NCI-H345 (cell line): Measurements from ENCODE around the gene GPR157.
"Not testable (repeated sequence)": the region's sequence is repeated elsewhere in the genome, so short reads cannot be mapped to it uniquely, and the experiment has no call there.

Experiments
- DNase-seq: peaks from one replicate; lab custom pipeline; 2025; lab: John Stamatoyannopoulos, UW

Gene GPR157

GRCh38 chr1:9118186-9118585, 10.7 kb downstream of the GPR157 start:
- no peak for DNase-seq

DNA sequence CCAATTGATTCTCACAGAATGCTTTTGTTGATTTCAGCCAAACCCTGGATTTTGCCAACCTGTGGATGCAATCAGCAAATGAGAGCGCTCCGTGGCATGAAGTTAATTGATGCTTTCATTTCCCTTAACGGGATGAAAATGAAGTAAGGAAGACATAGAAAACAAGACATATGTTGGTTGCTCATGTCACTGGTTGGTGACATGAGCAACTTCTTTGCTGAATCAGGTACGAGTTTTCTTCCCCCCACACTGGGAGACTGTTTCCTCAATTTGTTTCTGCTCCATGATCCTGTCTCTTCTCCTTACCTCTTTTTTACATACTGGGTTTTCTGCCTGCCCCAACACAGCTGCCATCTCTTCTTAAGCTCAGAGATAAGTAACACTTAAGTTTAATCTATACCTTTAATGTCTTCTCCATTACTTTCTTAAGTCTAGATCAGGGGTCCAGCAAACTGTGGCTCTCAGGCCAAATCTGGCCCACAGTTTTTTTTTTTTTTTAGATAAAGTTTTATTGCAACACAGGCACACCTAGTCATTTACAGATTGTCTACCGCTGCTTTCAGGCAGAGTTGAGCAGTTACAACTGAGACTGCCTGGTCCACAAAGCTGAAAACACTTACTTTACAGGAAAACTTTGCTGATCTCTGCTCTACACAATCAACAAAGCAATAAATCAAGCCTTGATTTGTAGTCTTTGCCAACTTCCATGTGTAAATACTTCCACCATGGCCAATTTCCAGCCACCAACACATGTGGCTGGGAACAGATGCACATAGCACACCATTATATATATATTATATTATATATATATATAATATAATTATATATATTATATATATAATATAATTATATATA, 13.3 kb downstream of the GPR157 start:
- DNase-seq: peak; percentile 8

GRCh38 chr1:9112961-9113880, 15.7 kb downstream of the GPR157 start:
- peak; percentile 64 for DNase-seq

- no peak for DNase-seq
These were observed 16.9 kb downstream of the GPR157 start for GRCh38 chr1:9111957-9112356.

- DNase-seq: no peak
These were observed 17.6 kb downstream of the GPR157 start for GRCh38 chr1:9111357-9111691.

- DNase-seq: peak; percentile 68
These were observed 18.1 kb downstream of the GPR157 start for GRCh38 chr1:9110669-9111356.

GRCh38 chr1:9108056-9108665, 20.7 kb downstream of the GPR157 start:
- no peak for DNase-seq

- DNase-seq: no peak
These were observed 21.8 kb downstream of the GPR157 start for GRCh38 chr1:9107136-9107535.

GRCh38 chr1:9106286-9106685, 22.6 kb downstream of the GPR157 start:
- no peak for DNase-seq

GRCh38 chr1:9105336-9105867, 23.5 kb downstream of the GPR157 start:
- DNase-seq: no peak

- peak; percentile 64 for DNase-seq
These were observed 27.3 kb downstream of the GPR157 start for GRCh38 chr1:9101510-9102146.

- no peak for DNase-seq
These were observed 28.3 kb downstream of the GPR157 start for GRCh38 chr1:9100471-9101043.

- no peak for DNase-seq
These were observed 29.3 kb downstream of the GPR157 start for GRCh38 chr1:9099555-9099954.

- DNase-seq: no peak
These were observed 30.8 kb downstream of the GPR157 start for GRCh38 chr1:9097947-9098705.

DNA sequence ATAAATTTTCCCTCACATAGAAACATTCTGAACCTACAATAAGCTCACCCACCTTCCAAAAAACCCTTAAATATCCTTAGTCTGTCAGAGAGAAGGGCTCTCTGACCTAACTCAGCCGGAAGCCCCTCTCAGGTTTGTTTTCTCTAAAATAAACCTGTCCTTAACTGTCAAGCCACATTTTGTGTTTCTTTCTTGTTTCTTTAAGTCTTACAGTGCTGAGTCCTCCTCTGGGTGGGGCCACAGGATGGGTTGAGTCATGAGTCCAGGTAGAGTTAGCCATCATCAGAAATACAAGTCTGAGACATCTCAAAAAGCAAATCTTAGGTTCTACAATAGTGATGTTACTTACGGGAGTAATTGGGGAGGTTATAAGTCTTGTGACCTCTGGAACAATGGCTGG, 33.1 kb downstream of the GPR157 start:
- DNase-seq: no peak

DNA sequence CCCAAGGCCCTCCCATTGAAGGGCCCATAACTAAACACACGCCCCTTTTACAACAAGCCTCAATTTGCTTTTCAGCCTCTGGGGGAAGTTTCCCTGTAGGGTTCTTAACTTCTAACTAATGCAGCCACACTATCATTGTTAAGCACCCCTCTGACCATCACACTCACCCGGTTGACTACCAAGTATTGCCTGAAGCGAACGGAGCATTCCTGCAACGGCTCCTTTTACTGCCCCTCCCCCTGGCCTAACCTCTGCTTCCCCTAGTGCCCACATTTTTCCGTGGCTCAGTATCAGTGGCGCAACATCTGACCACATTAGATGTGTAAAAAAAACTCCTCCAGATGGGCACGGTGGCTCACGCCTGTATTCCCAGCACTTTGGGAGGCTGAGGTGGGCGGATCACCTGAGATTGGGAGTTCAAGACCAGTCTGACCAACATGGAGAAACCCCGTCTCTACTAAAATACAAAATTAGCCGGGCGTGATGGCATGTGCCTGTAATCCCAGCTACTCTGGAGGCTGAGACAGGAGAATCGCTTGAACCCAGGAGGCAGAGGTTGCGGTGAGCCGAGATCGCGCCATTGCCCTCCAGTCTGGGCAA, 34.8 kb downstream of the GPR157 start:
- DNase-seq: not testable (repeated sequence)

DNA sequence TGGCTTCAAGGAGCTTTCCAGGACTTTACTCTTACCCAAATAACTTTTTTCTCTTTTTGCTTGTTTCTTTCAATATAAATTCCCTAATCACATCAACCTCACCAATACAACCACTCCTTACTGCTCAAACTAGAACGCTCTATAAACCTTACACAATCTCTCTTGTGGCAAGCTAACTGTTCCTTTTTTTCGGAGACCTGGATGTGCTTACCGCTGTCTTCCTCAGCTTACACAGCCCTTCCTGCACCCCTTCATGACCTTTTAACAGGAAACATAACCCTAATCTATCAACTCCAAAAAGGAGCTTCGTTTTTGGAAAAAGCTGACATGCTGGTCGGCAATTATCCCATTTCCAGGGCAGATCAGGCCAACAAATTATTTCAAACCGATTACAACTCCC, 35.3 kb downstream of the GPR157 start:
- no peak for DNase-seq

DNA sequence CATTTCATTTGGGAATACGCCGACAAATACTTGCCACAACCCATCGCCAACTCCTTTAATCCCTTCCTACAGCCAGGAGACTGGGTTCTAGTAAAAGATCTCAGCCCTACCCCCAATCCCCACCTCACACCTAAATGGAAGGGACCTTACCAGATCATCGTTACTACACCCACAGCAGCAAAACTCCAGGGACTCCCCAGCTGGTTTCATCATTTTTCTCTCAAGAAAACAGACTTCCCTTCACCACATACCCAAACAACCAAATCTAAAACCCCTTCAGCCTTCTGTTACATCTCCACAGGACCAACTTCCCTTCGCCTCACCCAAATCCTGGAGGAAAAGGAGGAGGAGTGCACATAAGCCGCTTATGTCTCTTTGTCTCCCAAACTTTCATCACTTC, 35.8 kb downstream of the GPR157 start:
- no peak for DNase-seq

- no peak for DNase-seq
These were observed 40.1 kb downstream of the GPR157 start for GRCh38 chr1:9088807-9089206.
